Measurements from ENCODE around the gene BCKDHA. TPM values are rescaled to one million over a fixed set of nuclear protein-coding genes. Genes with fewer than 3 reads are reported as not detected.
A peak's percentile ranks its signal among the peaks of the same experiment; 100 is the strongest.
"Not testable (repeated sequence)": the region's sequence is repeated elsewhere in the genome, so short reads cannot be mapped to it uniquely, and the experiment has no call there.

The BCKDHA gene
- total RNA-seq, 1 donor from 2014 or later, result 9.2 TPM

DNA sequence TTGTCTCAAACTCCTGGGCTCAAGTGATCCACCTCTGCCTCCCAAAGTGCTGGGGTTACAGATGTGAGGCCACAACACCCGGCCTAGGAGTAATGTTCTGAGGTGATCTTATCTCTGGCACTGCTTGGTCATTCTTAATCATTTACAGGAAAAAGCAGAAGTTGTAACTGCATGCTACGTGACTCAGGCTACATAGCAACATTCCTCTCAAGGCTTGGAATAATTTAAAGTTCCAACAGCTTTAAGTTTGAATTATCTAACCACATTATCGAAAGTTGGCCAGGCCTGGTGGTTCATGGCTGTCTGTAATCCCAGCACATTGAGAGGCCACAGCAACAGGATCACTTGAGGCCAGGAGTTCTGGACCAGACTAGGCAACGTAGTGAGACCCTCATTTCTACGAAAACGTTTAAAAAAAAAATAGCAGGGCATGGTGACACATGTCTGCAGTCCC lies 29.7 kb upstream of the BCKDHA start:
- H3K4me3 ChIP-seq (ENCODE audit: insufficient read depth, low read depth, low read length), result no peak overlapping the region
- no peaks in the 10 kb centered on the region for H3K9me3 ChIP-seq (ENCODE audit: insufficient read depth, low read depth, low read length)
- Mint-ChIP-seq H3K36me3 (ENCODE audit: low read depth, unreplicated experiment) (peaks cover 5% of the 10 kb centered on the region), H3K27me3 (ENCODE audit: low read depth, unreplicated experiment) (no peaks in the 10 kb centered on the region), H3K27ac (ENCODE audit: unreplicated experiment) (peak overlapping the region; percentile 93), H3K4me3 (ENCODE audit: unreplicated experiment) (peak overlapping the region; percentile 54), H3K9me3 (ENCODE audit: unreplicated experiment) (no peaks in the 10 kb centered on the region), H3K4me1 (ENCODE audit: low read depth, unreplicated experiment) (peaks cover 10% of the 10 kb centered on the region)
- peak; percentile 97 for DNase-seq (ENCODE audit: low read depth)
- TF ChIP-seq EZH2 (IDR thresholded peaks at IDR 0.05; ENCODE audit: insufficient read depth, low read length) (no peak), CTCF (IDR thresholded peaks at IDR 0.05; ENCODE audit: insufficient read depth, low read depth, low read length) (no peak)
- peaks cover 19% of the 10 kb centered on the region for H3K4me1 ChIP-seq (ENCODE audit: insufficient read depth, low read length)
- peak overlapping the region; percentile 85 for H3K27ac ChIP-seq (ENCODE audit: low read depth, low read length)
- H3K79me2 ChIP-seq (ENCODE audit: insufficient read depth, low read length), result peaks cover 36% of the 10 kb centered on the region
- peak; percentile 59 for FAIRE-seq
- peak overlapping the region; percentile 54 for H3K4me2 ChIP-seq (ENCODE audit: low read length)
- H2AFZ ChIP-seq (ENCODE audit: low read depth, low read length), result no peak overlapping the region
- no peaks in the 10 kb centered on the region for H3K36me3 ChIP-seq (ENCODE audit: insufficient read depth, low read length)
- H3K27me3 ChIP-seq (ENCODE audit: insufficient read depth, low read length), result no peaks in the 10 kb centered on the region
- H3K9ac ChIP-seq (ENCODE audit: low read length), result peak overlapping the region; percentile 56
- no peaks in the 10 kb centered on the region for H4K20me1 ChIP-seq (ENCODE audit: insufficient read depth, low read length)

GRCh38 chr19:41369769-41370168 lies 27.8 kb upstream of the BCKDHA start:
- H3K27me3 ChIP-seq (ENCODE audit: insufficient read depth, low read length), result no peaks in the 10 kb centered on the region
- no peaks in the 10 kb centered on the region for H3K9me3 ChIP-seq (ENCODE audit: insufficient read depth, low read depth, low read length)
- H3K27ac ChIP-seq (ENCODE audit: low read depth, low read length), result no peak overlapping the region
- H3K4me2 ChIP-seq (ENCODE audit: low read length), result no peak overlapping the region
- Mint-ChIP-seq H3K36me3 (ENCODE audit: low read depth, unreplicated experiment) (peaks cover 5% of the 10 kb centered on the region), H3K9me3 (ENCODE audit: unreplicated experiment) (no peaks in the 10 kb centered on the region), H3K27ac (ENCODE audit: unreplicated experiment) (no peak overlapping the region), H3K27me3 (ENCODE audit: low read depth, unreplicated experiment) (no peaks in the 10 kb centered on the region), H3K4me3 (ENCODE audit: unreplicated experiment) (no peak overlapping the region), H3K4me1 (ENCODE audit: low read depth, unreplicated experiment) (peaks cover 13% of the 10 kb centered on the region)
- H3K36me3 ChIP-seq (ENCODE audit: insufficient read depth, low read length), result no peaks in the 10 kb centered on the region
- no peak overlapping the region for H3K4me3 ChIP-seq (ENCODE audit: insufficient read depth, low read depth, low read length)
- peaks cover 26% of the 10 kb centered on the region for H3K79me2 ChIP-seq (ENCODE audit: insufficient read depth, low read length)
- FAIRE-seq, result no peak
- no peak for DNase-seq (ENCODE audit: low read depth)
- no peak for TF ChIP-seq EZH2 (IDR thresholded peaks at IDR 0.05; ENCODE audit: insufficient read depth, low read length)
- TF ChIP-seq CTCF (IDR thresholded peaks at IDR 0.05; ENCODE audit: insufficient read depth, low read depth, low read length), result no peak
- no peaks in the 10 kb centered on the region for H4K20me1 ChIP-seq (ENCODE audit: insufficient read depth, low read length)
- peaks cover 17% of the 10 kb centered on the region for H3K4me1 ChIP-seq (ENCODE audit: insufficient read depth, low read length)
- no peak overlapping the region for H3K9ac ChIP-seq (ENCODE audit: low read length)
- no peak overlapping the region for H2AFZ ChIP-seq (ENCODE audit: low read depth, low read length)

- H3K36me3 Mint-ChIP-seq (ENCODE audit: low read depth, unreplicated experiment), result not testable (repeated sequence)
Observed at GRCh38 chr19:41371119-41371518, 26.5 kb upstream of the BCKDHA start.

More at GRCh38 chr19:41371119-41371518, 26.5 kb upstream of the BCKDHA start:
- H2AFZ ChIP-seq (ENCODE audit: low read depth, low read length); FAIRE-seq; H3K4me3 Mint-ChIP-seq (ENCODE audit: unreplicated experiment); H3K9ac ChIP-seq (ENCODE audit: low read length); H3K27me3 Mint-ChIP-seq (ENCODE audit: low read depth, unreplicated experiment); H3K9me3 Mint-ChIP-seq (ENCODE audit: unreplicated experiment); H3K4me2 ChIP-seq (ENCODE audit: low read length); H3K27ac Mint-ChIP-seq (ENCODE audit: unreplicated experiment); H3K4me3 ChIP-seq (ENCODE audit: insufficient read depth, low read depth, low read length); H3K9me3 ChIP-seq (ENCODE audit: insufficient read depth, low read depth, low read length); DNase-seq (ENCODE audit: low read depth); H3K27ac ChIP-seq (ENCODE audit: low read depth, low read length); H3K27me3 ChIP-seq (ENCODE audit: insufficient read depth, low read length); H4K20me1 ChIP-seq (ENCODE audit: insufficient read depth, low read length); H3K36me3 ChIP-seq (ENCODE audit: insufficient read depth, low read length): not testable (repeated sequence)
- Histone ChIP-seq H3K4me1 (ENCODE audit: insufficient read depth, low read length) (peaks cover 20% of the 10 kb centered on the region), H3K79me2 (ENCODE audit: insufficient read depth, low read length) (peaks cover 20% of the 10 kb centered on the region)
- H3K4me1 Mint-ChIP-seq (ENCODE audit: low read depth, unreplicated experiment), result peaks cover 11% of the 10 kb centered on the region

All from astrocyte (in vitro differentiated cells and primary cell).